Measurements from ENCODE around the gene OR8S1. TPM values are rescaled to one million over a fixed set of nuclear protein-coding genes. Genes with fewer than 3 reads are reported as not detected.

The OR8S1 gene
- total and polyA plus RNA-seq, 10 of the 15 experiments (the other 5 are each of a cell fraction or from before 2014, with no cell fraction given): not detected

DNA sequence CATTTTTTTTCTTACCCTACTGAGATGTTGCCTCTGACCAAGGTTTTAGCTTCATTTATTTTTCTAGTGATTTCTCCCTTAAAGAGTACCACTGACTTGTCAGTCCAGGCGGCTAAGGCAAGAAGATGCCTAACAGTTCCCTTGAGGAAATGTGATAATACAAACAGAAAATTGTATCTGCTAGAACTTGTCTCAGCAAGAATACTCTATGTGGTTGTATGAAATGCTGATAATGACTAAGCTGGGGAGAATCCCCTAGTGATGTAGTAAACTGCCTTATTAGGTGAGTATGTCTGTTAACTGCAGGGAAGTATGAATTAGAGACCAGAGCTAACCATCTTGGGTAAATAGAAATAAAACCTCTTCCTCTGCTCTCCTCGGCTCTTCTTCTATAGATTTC is 36.4 kb upstream of the OR8S1 start (continued):
- TF ChIP-seq, protein P1, sequence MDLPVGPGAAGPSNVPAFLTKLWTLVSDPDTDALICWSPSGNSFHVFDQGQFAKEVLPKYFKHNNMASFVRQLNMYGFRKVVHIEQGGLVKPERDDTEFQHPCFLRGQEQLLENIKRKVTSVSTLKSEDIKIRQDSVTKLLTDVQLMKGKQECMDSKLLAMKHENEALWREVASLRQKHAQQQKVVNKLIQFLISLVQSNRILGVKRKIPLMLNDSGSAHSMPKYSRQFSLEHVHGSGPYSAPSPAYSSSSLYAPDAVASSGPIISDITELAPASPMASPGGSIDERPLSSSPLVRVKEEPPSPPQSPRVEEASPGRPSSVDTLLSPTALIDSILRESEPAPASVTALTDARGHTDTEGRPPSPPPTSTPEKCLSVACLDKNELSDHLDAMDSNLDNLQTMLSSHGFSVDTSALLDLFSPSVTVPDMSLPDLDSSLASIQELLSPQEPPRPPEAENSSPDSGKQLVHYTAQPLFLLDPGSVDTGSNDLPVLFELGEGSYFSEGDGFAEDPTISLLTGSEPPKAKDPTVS (IDR thresholded peaks at IDR 0.05; ENCODE audit: low read depth, low read length): no peak
- TF ChIP-seq NBN (IDR thresholded peaks at IDR 0.05) (0 out of 2 replicates have a peak, but pooled peaks have one; percentile 42), SMAD1 (IDR thresholded peaks at IDR 0.05; ENCODE audit: low read depth, partially characterized antibody) (no peak), BHLHE40 (IDR thresholded peaks at IDR 0.05; ENCODE audit: borderline replicate concordance in 1 of 2, low read depth in 2 of 2, low read length in 1 of 2) (no peak), RCOR1 (conservative IDR thresholded peaks at IDR 0.05; ENCODE audit: low read depth, low read length) (no peak), MEF2A (IDR thresholded peaks at IDR 0.05; ENCODE audit: insufficient read depth, low read depth, low read length) (0 out of 2 replicates have a peak, but pooled peaks have one; percentile 37), TCF12 (IDR thresholded peaks at IDR 0.05; ENCODE audit: low read depth, low read length) (no peak), POLR2A (IDR thresholded peaks at IDR 0.05; ENCODE audit: low read depth, low read length) (no peak), ZNF24 (IDR thresholded peaks at IDR 0.05) (no peak; the same call in 1 of the 2 replicates), CHD2 (IDR thresholded peaks at IDR 0.05; ENCODE audit: borderline replicate concordance, low read depth, low read length) (peak; percentile 32; the same call in 1 of the 2 replicates), SP1 (IDR thresholded peaks at IDR 0.05; ENCODE audit: low read depth, low read length) (no peak), IKZF2 (IDR thresholded peaks at IDR 0.05) (peak; percentile 66 to 71; a peak in 2 of 4 replicates), EP300 (IDR thresholded peaks at IDR 0.05; ENCODE audit: borderline replicate concordance in 1 of 2, control insufficient read depth in 1 of 2, low read depth in 2 of 2, low read length in 2 of 2) (peak; percentile 35 to 66; a peak in 1 of 4 replicates), CBX5 (IDR thresholded peaks at IDR 0.05; ENCODE audit: low read depth) (peak; percentile 61; the same call in 1 of the 2 replicates), SKIL (IDR thresholded peaks at IDR 0.05; ENCODE audit: low read depth, poor library complexity, severe bottlenecking) (peak; percentile 57), POU2F2 (IDR thresholded peaks at IDR 0.05; ENCODE audit: borderline replicate concordance, low read depth, low read length) (no peak), ATF3 (IDR thresholded peaks at IDR 0.05; ENCODE audit: borderline replicate concordance, extremely low read depth, low read depth, low read length) (no peak), SMC3 (IDR thresholded peaks at IDR 0.05; ENCODE audit: borderline replicate concordance, low read length) (no peak), KDM1A (IDR thresholded peaks at IDR 0.05; ENCODE audit: borderline replicate concordance) (no peak), YY1 (IDR thresholded peaks at IDR 0.05; ENCODE audit: low read depth, low read length) (no peak)
- TF ChIP-seq, protein P2, sequence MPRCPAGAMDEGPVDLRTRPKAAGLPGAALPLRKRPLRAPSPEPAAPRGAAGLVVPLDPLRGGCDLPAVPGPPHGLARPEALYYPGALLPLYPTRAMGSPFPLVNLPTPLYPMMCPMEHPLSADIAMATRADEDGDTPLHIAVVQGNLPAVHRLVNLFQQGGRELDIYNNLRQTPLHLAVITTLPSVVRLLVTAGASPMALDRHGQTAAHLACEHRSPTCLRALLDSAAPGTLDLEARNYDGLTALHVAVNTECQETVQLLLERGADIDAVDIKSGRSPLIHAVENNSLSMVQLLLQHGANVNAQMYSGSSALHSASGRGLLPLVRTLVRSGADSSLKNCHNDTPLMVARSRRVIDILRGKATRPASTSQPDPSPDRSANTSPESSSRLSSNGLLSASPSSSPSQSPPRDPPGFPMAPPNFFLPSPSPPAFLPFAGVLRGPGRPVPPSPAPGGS (IDR thresholded peaks at IDR 0.05; ENCODE audit: borderline replicate concordance, insufficient read depth, low read depth, low read length, poor library complexity, severe bottlenecking): peak; percentile 36
